ENCODE results near the gene ZNF678.
"Not testable (repeated sequence)": the region's sequence is repeated elsewhere in the genome, so short reads cannot be mapped to it uniquely, and the experiment has no call there.

ZNF678 gene

GRCh38 chr1:227563324-227564201 lies at the start of gene ZNF678:
TSS of gene ZNF678 (plus strand) at chr1:227563556. CDS start at chr1:227650992, 87,436 bp downstream.
- DNase-seq, result peak; percentile 95

DNA sequence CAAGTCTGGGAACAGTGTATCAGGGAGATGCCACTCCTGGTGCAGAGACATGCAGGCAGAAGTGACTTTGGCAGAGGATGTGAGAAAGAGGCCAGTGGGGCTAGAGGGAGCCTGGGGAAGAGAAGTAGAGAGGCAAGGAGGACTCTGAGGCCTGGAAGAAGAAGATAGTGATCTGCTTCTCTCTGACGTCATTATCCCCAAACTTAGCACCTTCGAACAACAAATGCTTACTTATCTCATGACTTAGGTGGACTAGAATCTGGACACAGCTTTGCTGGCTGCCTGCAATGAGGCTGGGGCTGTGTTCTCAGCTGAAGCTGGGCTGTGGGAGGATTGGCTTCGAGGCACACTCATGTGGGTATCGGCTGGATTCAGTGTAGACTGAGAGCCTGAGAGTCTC lies 44.5 kb upstream of the ZNF678 start:
- DNase-seq, result no peak

DNA sequence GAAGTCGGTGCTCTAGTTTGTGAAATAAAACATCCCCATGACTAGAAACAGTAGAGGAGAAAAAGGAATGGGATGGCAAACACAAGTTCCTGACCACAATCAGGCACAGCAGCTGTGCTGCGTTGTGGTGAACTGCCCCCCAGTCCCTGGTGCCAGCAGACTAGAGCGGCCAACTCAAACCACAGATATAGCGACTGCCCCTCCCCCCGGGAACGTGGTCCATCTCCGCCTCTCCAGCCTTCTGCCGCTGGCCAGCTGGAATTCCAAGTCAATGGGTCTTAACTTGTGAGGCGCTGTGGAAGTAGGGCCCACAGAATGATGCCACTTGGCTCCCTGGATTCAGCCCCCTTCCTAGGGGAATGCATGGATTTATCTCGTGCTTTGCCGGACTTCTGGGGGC lies 41.6 kb upstream of the ZNF678 start:
- DNase-seq, result no peak

GRCh38 chr1:227526524-227526923 lies 36.8 kb upstream of the ZNF678 start:
- DNase-seq, result no peak

GRCh38 chr1:227532019-227532619 lies 31.2 kb upstream of the ZNF678 start:
- peak; percentile 58 for DNase-seq

DNA sequence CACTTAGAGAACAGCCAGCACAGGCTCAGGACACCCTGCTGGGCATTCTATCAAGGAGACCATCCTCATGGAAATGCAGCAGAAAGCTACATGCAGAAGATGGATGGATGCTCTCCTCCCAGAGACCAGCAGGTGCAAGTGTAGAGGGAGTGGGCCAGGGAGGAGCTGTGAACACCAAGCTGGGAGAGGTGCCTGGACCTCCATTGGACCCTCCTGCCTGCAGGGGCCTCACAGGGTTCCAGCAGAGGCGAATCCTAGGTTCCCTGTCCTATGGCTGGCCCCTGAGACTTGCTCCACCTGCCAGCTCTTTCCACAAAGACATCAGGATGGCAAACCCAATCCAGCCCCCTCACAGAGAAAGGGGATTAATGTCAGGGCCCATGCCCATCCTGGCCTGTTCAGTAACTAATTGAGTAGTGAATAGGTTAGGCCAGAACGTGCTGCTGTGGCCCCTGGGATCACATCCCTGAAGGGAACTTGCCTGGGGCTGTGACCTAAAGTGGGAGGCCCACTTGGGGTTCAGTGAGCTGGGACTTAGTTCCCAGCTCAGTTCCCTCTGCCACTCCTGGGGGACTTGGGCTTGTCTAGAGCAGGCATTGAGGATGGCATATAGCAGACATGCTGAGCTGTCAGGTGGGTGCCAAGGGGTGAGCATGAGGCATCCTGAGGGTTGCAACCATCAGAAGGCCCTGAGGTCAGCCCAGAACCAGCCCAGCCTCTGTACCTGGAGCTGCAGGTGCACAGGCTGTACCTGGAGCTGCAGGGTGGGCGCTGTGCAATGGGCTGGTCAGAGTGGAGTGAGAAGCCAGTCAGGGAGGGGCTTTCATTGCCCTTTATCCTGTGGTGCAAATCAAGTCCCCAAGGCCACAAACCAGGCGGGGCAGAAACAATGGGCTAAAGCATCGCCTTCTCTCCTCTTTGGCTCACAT lies 22.9 kb upstream of the ZNF678 start:
- no peak for DNase-seq

- no peak for DNase-seq
These were observed 22.2 kb upstream of the ZNF678 start for GRCh38 chr1:227541129-227541528.

DNA sequence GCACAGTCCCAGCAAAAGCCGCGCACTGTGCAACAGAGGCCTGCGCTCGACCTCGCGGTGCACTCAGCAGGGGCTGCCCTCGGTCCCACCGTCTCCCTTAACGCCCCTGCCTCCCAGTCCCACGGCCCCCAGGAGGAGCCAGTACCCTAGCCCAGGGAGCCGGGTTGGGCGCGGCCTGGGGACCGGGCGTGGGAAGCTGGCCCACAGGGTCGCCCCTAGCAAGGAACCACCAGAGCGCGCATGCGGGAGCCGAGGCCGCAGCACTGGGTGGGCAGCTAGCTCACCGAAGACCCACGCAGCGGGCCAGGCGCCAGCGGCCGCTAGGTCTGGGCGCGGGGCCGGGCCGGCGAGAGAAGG lies 21.6 kb upstream of the ZNF678 start:
- DNase-seq, result no peak

DNA sequence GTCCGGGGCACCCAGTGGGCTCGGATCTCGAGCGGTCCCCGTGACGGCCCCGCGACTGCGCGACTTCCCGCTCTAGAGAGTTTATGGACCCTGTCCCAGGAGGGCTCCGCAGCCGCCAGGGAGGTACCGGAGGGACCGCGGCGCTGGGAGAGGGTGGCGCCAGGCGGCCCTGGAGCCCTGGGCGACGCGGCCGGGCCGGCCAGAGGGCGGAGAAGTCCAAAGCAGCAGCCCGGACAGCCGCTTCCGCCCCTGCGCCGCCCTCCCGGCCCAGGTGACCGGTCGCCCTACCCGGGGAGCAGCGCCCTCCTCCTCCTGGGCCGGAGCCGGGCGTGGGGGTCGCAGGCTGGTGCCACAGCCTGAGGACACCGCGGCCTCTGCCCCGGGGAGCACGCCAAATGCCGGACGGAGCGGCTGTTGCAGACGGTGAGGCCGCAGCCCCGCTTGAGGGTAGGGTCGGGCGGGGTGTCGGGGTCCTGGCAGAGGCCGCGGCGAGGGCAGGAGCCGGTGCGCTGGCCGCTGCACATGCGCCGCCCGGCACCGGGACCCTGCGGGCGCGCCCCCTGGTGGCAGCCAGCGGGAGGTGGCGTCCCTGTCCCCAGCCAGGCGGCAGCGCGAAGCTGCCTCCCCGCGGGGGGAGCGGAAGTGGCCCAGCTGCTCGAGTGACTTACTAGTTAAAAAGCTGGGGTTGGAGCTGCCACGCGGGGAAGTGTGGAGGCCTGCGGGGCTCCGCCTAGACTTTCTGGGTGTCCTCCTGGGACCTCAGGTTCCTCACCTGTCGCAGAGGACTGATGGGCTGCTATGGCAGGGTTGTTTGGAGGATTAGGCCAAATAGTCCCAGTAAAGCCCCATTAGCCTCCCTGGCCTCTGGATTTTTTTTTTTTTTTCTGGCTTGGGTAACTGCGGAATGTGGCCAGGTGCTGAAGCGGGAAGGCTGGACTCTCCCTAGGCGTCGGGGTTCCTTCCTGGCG lies 20.9 kb upstream of the ZNF678 start:
- peak; percentile 93 for DNase-seq

GRCh38 chr1:227543283-227544066 lies 19.9 kb upstream of the ZNF678 start:
- DNase-seq, result no peak

DNA sequence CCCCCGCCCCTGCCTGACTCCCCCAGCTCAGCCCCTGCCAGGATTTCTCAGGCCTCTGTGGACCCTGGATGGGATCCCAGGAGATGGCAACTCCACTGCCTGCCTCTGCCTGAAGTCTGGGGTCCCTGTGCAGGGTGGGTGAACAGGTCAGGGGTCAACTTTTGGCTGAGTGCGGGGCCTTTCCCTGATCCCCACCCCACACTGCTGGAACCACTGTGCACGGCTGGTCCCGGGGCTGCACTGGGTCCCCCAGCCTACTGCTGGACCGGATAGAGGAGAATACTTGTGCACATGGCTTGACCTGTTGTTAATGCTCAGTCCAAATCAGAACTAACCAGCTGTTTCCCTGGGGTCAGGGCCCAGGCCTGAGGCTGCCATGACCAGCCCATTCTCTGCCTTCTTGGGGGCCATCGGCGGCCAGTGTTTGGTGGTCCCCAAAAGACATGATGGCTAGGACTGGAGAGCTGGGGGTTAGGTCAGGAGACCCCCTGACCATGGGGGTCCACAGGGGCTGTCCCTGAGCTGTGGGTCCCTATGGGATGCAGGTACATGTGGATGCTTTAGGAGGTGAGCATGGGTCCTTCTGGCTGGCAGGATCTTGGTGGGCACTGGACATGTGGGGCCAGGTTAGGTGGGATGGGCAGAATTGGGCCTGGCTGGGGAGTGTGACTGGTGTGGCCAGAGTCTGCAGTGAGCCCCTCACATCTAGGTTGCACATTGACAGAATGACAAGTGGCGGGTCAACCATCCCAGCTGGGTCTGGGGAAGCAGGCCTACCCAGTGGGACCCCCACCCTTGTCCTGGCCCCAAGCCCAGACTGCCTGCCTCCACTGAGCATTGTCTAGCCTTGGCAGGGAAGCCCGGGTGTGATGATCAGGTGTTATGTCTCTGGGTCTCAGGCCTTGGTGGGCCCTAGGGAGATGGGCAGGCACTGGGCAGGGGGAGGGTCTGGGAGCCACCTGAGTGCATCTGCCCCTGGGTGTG lies 19.0 kb upstream of the ZNF678 start:
- no peak for DNase-seq

GRCh38 chr1:227545361-227545760 lies 18.0 kb upstream of the ZNF678 start:
- no peak for DNase-seq

- DNase-seq, result peak; percentile 35
These were observed 17.3 kb upstream of the ZNF678 start for GRCh38 chr1:227546059-227546458.

DNA sequence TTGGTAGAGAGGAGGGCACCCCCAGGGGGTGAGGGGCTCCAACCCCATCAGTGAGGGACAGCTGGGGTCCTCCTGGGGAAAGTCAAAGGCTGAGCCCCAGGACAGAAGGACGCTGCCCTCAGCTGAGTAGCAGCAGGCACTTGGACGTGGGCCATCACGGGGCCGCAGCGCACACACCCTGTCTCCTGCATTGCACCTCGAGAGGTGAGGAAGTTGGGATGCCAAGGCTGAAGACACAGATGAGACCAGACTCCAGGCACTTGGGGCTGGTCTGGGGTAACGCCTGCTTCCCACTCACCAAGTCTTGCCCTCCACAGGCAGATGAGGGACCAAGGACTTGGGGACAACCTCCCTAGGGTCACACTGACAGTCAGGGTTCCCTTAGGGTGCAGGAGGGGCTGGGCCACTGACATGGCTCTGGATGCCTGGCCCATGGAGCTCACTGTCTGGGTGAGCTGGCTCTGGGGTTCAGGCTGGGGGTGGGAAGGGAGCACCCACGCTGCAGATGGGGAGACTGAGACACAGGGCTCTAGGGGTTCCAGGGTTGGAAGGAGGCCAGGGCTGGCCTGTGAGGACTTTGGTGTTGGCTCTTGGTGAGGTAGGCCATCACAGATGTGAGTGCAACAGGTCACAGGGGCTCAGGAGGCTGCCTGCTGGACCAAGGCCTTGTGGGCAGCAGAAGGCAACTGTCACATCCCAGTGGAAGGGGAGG lies 16.6 kb upstream of the ZNF678 start:
- no peak for DNase-seq

DNA sequence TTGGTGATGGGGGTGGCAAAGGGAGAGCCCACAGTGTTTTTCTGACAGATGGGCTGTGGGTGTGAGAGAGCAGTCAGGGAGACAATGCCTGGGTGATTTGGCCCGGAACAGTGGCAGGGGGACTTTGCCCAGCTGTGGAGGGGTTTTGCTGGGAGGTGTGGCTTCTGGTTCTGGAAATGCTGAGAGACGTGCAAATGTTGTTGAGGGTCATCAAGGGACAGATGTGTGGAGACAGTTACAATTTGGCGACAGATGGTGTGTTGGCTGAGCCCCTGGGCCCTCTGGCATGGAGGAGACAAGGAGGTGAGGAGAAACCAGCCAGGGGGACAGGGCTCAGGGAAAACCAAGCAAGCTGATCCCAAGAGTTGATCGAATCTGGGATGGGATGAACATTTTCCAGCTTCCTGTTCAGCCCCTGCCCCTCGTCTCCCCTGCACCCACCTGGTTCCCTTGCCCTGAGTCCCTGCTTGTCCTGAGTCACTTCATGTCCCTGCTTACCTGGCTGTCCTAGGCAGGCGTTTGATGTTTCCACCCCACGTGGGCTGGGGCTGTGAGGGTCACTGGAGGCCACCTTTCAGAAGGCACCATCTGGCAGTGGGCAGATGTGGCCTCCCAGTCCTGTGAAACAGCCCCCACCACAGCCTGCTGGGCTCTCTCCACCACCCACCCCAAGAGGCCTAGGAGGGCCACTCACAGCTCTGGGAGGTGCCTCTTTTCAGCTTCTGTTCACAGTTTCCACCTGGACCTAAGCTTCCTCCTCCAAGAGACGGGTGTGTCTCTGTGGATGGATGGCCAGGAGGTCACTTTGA lies 15.8 kb upstream of the ZNF678 start:
- DNase-seq, result no peak

DNA sequence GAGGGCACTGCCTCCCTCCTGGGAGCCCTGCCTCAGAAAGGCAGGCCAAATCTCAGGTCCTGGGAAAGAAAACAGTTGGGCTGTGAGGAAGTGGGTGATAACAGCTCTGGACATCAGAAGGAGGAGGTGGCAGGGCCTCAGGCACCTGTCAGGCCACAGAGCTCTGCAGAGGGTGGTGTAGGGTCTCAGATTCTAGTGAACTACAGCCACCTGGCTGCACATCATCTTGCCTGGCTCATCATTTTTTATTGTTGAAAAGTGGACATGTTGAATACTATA lies 15.3 kb upstream of the ZNF678 start:
- peak; percentile 23 for DNase-seq

- DNase-seq, result no peak
These were observed 14.9 kb upstream of the ZNF678 start for GRCh38 chr1:227548448-227548847.

DNA sequence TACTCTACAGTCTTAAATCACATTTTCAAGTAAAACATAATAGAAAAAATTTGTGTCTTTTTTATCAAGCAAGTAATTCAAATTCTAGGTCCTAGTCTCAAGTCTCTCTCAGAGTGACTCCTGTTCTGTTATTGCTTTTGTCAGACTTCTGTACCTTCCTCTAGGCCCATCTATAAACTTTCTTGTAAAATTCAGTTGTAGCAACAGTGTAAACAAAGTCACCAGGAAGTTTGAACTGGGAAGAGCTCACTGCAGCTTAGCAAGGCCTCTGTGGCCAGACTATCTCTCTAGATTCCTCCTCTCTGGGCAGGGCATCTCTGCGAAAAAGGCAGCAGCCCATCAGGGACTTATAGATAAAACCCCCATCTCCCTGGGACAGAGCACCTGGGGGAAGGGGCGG lies 13.5 kb upstream of the ZNF678 start:
- DNase-seq, result no peak

GRCh38 chr1:227551881-227552280 lies 11.5 kb upstream of the ZNF678 start:
- DNase-seq, result not testable (repeated sequence)

Data from RPMI8226 (cell line).